HepG2 (cell line): ENCODE data around the gene PPP1R9B. TPM values are rescaled to one million over a fixed set of nuclear protein-coding genes. Genes with fewer than 3 reads are reported as not detected.
A peak's percentile ranks its signal among the peaks of the same experiment; 100 is the strongest.

Source experiments
- CREM ChIP-seq, 2 experiments: sonication (generic) in 1 of 2; formaldehyde crosslinking in 1 of 2; IDR thresholded peaks; 2 replicates each; pipeline versions ENCODE4 v1.4.0 to v1.6.1; 2016 to 2020; ENCODE audit warnings: antibody characterized with exemption in 1 of 2, mild to moderate bottlenecking in 1 of 2, missing genetic modification reagents in 1 of 2
- KLF11 ChIP-seq: IDR thresholded peaks from 2 replicates; pipeline ENCODE4 v1.6.1; 2016; ENCODE audit warnings: missing compliant biosample characterization
- NCOR1 ChIP-seq: fragments of 200-600 bp; sonication (generic); IDR thresholded peaks from 2 replicates; pipeline ENCODE4 v1.7.0; 2017; ENCODE audit warnings: antibody characterized with exemption, low read length, borderline replicate concordance
- NFRKB ChIP-seq: fragments of 450-650 bp; IDR thresholded peaks from 2 replicates; pipeline ENCODE4 v1.6.1; 2017
- TMF1 ChIP-seq: sonication (generic); formaldehyde crosslinking; IDR thresholded peaks from 2 replicates; pipeline ENCODE4 v1.8.1; 2022; ENCODE audit warnings: low read depth, missing genetic modification reagents
- YY1 ChIP-seq: IDR thresholded peaks from 2 replicates; pipeline ENCODE4 v1.6.1; 2011; ENCODE audit warnings: low read length, low read depth, moderate library complexity, mild to moderate bottlenecking; ENCODE audit not compliant: insufficient read depth, insufficient replicate concordance
- ZFX ChIP-seq: sonication (generic); formaldehyde crosslinking; IDR thresholded peaks from 2 replicates; pipeline ENCODE4 v1.4.0; 2020; ENCODE audit warnings: mild to moderate bottlenecking, low read depth, missing genetic modification reagents, moderate library complexity
- ZNF253 ChIP-seq: sonication (generic); formaldehyde crosslinking; IDR thresholded peaks from 2 replicates; pipeline ENCODE4 v1.8.0; 2022; ENCODE audit warnings: mild to moderate bottlenecking, missing genetic modification reagents, borderline replicate concordance
- ZNF335 ChIP-seq: sonication (generic); formaldehyde crosslinking; IDR thresholded peaks from 2 replicates; pipeline ENCODE4 v1.4.0; 2020; ENCODE audit warnings: missing genetic modification reagents
- ZNF720 ChIP-seq: sonication (generic); formaldehyde crosslinking; IDR thresholded peaks from 2 replicates; pipeline ENCODE4 v1.4.0; 2020; ENCODE audit warnings: missing genetic modification reagents
- polyA plus RNA-seq, 8 experiments: library from polyadenylated mRNA; depleted of rRNA in 3 of 8; stranded (reverse) in 7 of 8; unstranded in 1 of 8; fragments of >200 nt; fragmentation: Illumina TruSeq in 4 of 8; extraction: Trizol in 4 of 8; gene quantifications; 2 replicates each; pipeline versions ENCODE4 v1.2.1 to v1.2.3, GENCODE V29; 2011 to 2016; ENCODE audit warnings: low read depth in 4 of 8, missing spikeins in 1 of 8, mixed read lengths in 1 of 8; ENCODE audit not compliant: insufficient read depth in 1 of 8
- total RNA-seq, 5 experiments: library from RNA; depleted of rRNA; stranded (reverse); fragments of >200 nt; fragmentation: Illumina TruSeq; extraction: Trizol; gene quantifications; 2 replicates each; pipeline ENCODE4 v1.2.3, GENCODE V29; 2016; ENCODE audit warnings: low read depth in 1 of 5
- TF ChIP-seq, protein P1 (sequence below): sonication (generic); formaldehyde crosslinking; IDR thresholded peaks from 2 replicates; pipeline ENCODE4 v1.8.0; 2022; ENCODE audit warnings: missing genetic modification reagents, mild to moderate bottlenecking, moderate library complexity, borderline replicate concordance
- TF ChIP-seq, protein P2 (sequence below): sonication (generic); formaldehyde crosslinking; IDR thresholded peaks from 2 replicates; pipeline ENCODE4 v1.8.0; 2022; ENCODE audit warnings: mild to moderate bottlenecking, missing genetic modification reagents

PPP1R9B gene
- total and polyA plus RNA-seq, 2 of the 13 experiments (the other 11 are each of a cell fraction or from before 2014, with no cell fraction given), result 9.4 to 15.8 TPM

DNA sequence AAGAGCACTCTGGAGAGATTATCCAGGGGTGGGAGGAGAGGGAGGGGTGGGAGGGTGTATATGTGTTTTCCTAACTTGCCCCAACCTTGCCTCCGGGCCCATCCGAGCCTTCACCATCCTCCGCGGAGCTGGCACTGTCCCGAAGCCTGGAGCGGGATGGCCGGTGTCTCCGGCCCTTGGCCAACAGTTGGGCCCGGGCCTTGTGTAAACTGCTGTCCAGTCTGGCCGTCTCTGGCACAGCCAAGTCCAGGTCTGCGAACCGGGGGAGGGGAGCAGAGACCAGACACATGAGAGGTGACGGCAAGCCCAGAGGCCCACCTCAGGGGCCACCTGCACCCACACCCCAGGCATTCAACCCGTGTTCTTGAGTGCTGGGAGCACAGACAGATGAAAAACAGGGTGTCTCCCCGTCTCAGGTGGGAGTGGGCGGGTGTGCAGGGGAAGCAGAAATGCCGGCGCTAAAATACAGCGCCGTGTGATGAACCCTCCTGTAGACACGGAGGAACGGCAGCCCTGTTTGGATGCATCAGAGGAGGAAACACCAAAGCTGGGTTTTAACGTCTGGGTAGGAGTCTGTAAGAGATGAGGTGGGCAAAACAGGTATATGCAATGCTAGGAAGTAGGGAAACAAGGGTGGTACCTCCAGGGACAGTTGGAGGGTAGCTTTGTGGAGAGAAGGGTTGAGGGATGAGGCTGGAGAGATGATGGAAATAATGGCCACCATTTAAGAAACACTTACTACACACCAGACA lies 32.2 kb downstream of the PPP1R9B start (continued):
- TF ChIP-seq, protein P1, sequence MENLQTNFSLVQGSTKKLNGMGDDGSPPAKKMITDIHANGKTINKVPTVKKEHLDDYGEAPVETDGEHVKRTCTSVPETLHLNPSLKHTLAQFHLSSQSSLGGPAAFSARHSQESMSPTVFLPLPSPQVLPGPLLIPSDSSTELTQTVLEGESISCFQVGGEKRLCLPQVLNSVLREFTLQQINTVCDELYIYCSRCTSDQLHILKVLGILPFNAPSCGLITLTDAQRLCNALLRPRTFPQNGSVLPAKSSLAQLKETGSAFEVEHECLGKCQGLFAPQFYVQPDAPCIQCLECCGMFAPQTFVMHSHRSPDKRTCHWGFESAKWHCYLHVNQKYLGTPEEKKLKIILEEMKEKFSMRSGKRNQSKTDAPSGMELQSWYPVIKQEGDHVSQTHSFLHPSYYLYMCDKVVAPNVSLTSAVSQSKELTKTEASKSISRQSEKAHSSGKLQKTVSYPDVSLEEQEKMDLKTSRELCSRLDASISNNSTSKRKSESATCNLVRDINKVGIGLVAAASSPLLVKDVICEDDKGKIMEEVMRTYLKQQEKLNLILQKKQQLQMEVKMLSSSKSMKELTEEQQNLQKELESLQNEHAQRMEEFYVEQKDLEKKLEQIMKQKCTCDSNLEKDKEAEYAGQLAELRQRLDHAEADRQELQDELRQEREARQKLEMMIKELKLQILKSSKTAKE, result 0 out of 2 replicates have a peak, but pooled peaks have one; percentile 23
- TF ChIP-seq KLF11 (CRISPR knock-in tag) (no peak), ZNF253 (no peak), ZNF720 (CRISPR knock-in tag) (no peak), ZNF335 (CRISPR knock-in tag) (no peak), NCOR1 (no peak), NFRKB (no peak), TMF1 (CRISPR knock-in tag) (no peak), ZFX (CRISPR knock-in tag) (no peak), YY1 (no peak), CREM (IDR thresholded peaks at IDR 0.05) (no peak), CREM (CRISPR knock-in tag; IDR thresholded peaks at IDR 0.05) (no peak)
- TF ChIP-seq, protein P2, sequence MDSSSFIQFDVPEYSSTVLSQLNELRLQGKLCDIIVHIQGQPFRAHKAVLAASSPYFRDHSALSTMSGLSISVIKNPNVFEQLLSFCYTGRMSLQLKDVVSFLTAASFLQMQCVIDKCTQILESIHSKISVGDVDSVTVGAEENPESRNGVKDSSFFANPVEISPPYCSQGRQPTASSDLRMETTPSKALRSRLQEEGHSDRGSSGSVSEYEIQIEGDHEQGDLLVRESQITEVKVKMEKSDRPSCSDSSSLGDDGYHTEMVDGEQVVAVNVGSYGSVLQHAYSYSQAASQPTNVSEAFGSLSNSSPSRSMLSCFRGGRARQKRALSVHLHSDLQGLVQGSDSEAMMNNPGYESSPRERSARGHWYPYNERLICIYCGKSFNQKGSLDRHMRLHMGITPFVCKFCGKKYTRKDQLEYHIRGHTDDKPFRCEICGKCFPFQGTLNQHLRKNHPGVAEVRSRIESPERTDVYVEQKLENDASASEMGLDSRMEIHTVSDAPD, result no peak
